ENCODE results near the gene CD59. TPM values are rescaled to one million over a fixed set of nuclear protein-coding genes. Genes with fewer than 3 reads are reported as not detected.
A peak's percentile ranks its signal among the peaks of the same experiment; 100 is the strongest.

Gene CD59
- total and polyA plus RNA-seq, 2 donors (not counting 3 experiments of a cell fraction or from before 2014, with no cell fraction given): 992 to 1,084 TPM

GRCh38 chr11:33735271-33736147 is 714 bp downstream of the CD59 start:
- CTCF ChIA-PET: interaction anchor here (1.2 to 4.6 kb wide), 8 partner anchors 7 to 370 kb away, joined by 4 to 32 read pairs (median 8); no protein-coding TSS in a partner anchor
- FAIRE-seq (peak; percentile 35), DNase-seq (ENCODE audit: low read depth, low spot score) (peak; percentile 51)
- no peak for TF ChIP-seq MYC (IDR thresholded peaks at IDR 0.05; ENCODE audit: low read depth, low read length)
- no peak for TF ChIP-seq POLR2A (IDR thresholded peaks at IDR 0.05; ENCODE audit: low read depth, low read length)
- no peak for TF ChIP-seq MAX (IDR thresholded peaks at IDR 0.05; ENCODE audit: insufficient read depth, insufficient read length)
- no peak for TF ChIP-seq FOS (IDR thresholded peaks at IDR 0.05; ENCODE audit: borderline replicate concordance, insufficient read depth, low read length)
- TF ChIP-seq JUN (IDR thresholded peaks at IDR 0.05; ENCODE audit: borderline replicate concordance, insufficient read depth, insufficient read length, low read depth): no peak
- TF ChIP-seq EZH2 (IDR thresholded peaks at IDR 0.05; ENCODE audit: borderline replicate concordance, low read depth, low read length, severe bottlenecking): no peak
- no peak for TF ChIP-seq GATA2 (IDR thresholded peaks at IDR 0.05; ENCODE audit: insufficient read depth, insufficient read length, low read depth, low read length)
- TF ChIP-seq CTCF (IDR thresholded peaks at IDR 0.05; ENCODE audit: extremely low read depth in 1 of 2, insufficient read depth in 1 of 2, low read depth in 1 of 2, low read length in 2 of 2): no peak
- no peak for TF ChIP-seq POLR2AphosphoS5 (IDR thresholded peaks at IDR 0.05; ENCODE audit: insufficient read depth, low read depth, low read length)
- peaks cover 4% of the 10 kb centered on the region in 2 experiments for H3K36me3 ChIP-seq (ENCODE audit: control insufficient read depth in 2 of 2, extremely low read depth in 1 of 2, insufficient read depth in 2 of 2, low read length in 2 of 2)
- H3K27me3 ChIP-seq (ENCODE audit: control insufficient read depth in 2 of 2, insufficient read depth in 2 of 2, low read length in 2 of 2): no peaks in the 10 kb centered on the region
- dilution Hi-C loops (cut with MboI; ENCODE audit: extremely low pct_ligation_motif_present, low sequenced_read_pairs): no loop called here
- H3K4me1 ChIP-seq (ENCODE audit: control insufficient read depth, extremely low read depth, insufficient read depth, low read length): peaks cover 50% of the 10 kb centered on the region
- no peaks in the 10 kb centered on the region for H3K9me1 ChIP-seq (replicated peaks; ENCODE audit: control insufficient read depth, extremely low read depth, insufficient read depth, low read length)
- H2AFZ ChIP-seq (ENCODE audit: low read depth, low read length): no peak overlapping the region
- peak overlapping the region; percentile 99 for H3K9ac ChIP-seq (replicated peaks; ENCODE audit: extremely low read depth, insufficient read depth, low read length)
- intact Hi-C loops (cut with micrococcal nuclease): loop anchor here (1.0 to 5.0 kb wide), 6 partner anchors 12 to 573 kb away; partner anchors contain the start of genes C11orf91, CSTF3 and HIPK3
- peak overlapping the region; percentile 93 for H3K27ac ChIP-seq (ENCODE audit: insufficient read depth, low read depth, low read length)
- H3K9me3 ChIP-seq (replicated peaks; ENCODE audit: control insufficient read depth, insufficient read depth, low read length): no peaks in the 10 kb centered on the region
- H3K79me2 ChIP-seq (ENCODE audit: control insufficient read depth, insufficient read depth, low read length): peaks cover 64% of the 10 kb centered on the region
- TSS peak; percentile 38 for BruUV-seq (replicated peaks)
- H4K20me1 ChIP-seq (replicated peaks; ENCODE audit: control insufficient read depth, extremely low read depth, insufficient read depth, low read length): peaks cover 3% of the 10 kb centered on the region
- peak overlapping the region; percentile 74 to 98 (median 95) for H3K4me3 ChIP-seq (replicated peaks in 1 of 3; ENCODE audit: insufficient read depth in 1 of 3, low read depth in 1 of 3, low read length in 3 of 3)
- POLR2A ChIA-PET: interaction anchor here (1.3 to 1.8 kb wide), 5 partner anchors 19 to 45 kb away, joined by 3 to 9 read pairs (median 5); no protein-coding TSS in a partner anchor
- H3K4me2 ChIP-seq (ENCODE audit: insufficient read depth, low read length): peak overlapping the region; percentile 99

Data from endothelial cell of umbilical vein (primary cell).